Activated effector memory CD4-positive, alpha-beta T cell treated with Interleukin-2 at 50 U/mL for 16 hours (primary cell): ENCODE results near the gene OLIG2.
A peak's percentile ranks its signal among the peaks of the same experiment; 100 is the strongest.

Experiments used
- DNase-seq: peaks from one replicate; pipeline ENCODE4 v3.0.0-alpha.2; 2020

The OLIG2 gene

GRCh38 chr21:33020558-33021100, 5.1 kb upstream of the OLIG2 start:
- no peak for DNase-seq

GRCh38 chr21:33021150-33021549, 4.6 kb upstream of the OLIG2 start:
- DNase-seq = no peak

DNA sequence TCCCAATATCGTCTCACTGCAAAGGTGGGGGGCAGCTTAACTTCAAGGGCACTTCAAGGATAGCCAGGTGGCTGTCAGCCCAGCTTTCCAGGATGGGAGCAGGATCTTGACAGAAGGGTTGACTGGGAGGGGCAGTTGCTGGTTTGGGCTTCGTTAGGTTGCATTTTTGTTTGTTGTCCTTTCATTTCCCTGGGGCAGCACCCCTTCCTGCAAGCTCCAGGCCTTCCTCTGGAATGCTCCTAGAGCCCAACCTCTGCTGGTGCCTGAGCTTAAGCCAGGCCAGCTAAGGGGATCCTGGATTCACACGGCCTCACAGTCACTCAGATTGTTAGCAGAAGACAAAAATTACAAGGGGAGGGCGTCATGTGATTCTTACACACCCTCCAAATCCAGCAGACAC, 4.1 kb upstream of the OLIG2 start:
- DNase-seq = no peak

GRCh38 chr21:33022489-33022827, 3.3 kb upstream of the OLIG2 start:
- DNase-seq = no peak

GRCh38 chr21:33022828-33023573, 2.7 kb upstream of the OLIG2 start:
- DNase-seq = no peak

GRCh38 chr21:33023574-33024200, 2.0 kb upstream of the OLIG2 start:
- DNase-seq = no peak

DNA sequence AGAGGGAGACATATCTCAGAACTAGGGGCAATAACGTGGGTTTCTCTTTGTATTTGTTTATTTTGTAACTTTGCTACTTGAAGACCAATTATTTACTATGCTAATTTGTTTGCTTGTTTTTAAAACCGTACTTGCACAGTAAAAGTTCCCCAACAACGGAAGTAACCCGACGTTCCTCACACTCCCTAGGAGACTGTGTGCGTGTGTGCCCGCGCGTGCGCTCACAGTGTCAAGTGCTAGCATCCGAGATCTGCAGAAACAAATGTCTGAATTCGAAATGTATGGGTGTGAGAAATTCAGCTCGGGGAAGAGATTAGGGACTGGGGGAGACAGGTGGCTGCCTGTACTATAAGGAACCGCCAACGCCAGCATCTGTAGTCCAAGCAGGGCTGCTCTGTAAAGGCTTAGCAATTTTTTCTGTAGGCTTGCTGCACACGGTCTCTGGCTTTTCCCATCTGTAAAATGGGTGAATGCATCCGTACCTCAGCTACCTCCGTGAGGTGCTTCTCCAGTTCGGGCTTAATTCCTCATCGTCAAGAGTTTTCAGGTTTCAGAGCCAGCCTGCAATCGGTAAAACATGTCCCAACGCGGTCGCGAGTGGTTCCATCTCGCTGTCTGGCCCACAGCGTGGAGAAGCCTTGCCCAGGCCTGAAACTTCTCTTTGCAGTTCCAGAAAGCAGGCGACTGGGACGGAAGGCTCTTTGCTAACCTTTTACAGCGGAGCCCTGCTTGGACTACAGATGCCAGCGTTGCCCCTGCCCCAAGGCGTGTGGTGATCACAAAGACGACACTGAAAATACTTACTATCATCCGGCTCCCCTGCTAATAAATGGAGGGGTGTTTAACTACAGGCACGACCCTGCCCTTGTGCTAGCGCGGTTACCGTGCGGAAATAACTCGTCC, 1.3 kb upstream of the OLIG2 start:
- DNase-seq = no peak

- DNase-seq = no peak
Measured at GRCh38 chr21:33025106-33025488, 638 bp upstream of the OLIG2 start.

DNA sequence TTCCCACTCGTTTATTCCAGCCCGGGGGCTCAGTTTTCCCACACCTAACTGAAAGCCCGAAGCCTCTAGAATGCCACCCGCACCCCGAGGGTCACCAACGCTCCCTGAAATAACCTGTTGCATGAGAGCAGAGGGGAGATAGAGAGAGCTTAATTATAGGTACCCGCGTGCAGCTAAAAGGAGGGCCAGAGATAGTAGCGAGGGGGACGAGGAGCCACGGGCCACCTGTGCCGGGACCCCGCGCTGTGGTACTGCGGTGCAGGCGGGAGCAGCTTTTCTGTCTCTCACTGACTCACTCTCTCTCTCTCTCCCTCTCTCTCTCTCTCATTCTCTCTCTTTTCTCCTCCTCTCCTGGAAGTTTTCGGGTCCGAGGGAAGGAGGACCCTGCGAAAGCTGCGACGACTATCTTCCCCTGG, 716 bp downstream of the OLIG2 start:
- no peak for DNase-seq

- no peak for DNase-seq
Measured at GRCh38 chr21:33026878-33027400, 1.2 kb downstream of the OLIG2 start.

DNA sequence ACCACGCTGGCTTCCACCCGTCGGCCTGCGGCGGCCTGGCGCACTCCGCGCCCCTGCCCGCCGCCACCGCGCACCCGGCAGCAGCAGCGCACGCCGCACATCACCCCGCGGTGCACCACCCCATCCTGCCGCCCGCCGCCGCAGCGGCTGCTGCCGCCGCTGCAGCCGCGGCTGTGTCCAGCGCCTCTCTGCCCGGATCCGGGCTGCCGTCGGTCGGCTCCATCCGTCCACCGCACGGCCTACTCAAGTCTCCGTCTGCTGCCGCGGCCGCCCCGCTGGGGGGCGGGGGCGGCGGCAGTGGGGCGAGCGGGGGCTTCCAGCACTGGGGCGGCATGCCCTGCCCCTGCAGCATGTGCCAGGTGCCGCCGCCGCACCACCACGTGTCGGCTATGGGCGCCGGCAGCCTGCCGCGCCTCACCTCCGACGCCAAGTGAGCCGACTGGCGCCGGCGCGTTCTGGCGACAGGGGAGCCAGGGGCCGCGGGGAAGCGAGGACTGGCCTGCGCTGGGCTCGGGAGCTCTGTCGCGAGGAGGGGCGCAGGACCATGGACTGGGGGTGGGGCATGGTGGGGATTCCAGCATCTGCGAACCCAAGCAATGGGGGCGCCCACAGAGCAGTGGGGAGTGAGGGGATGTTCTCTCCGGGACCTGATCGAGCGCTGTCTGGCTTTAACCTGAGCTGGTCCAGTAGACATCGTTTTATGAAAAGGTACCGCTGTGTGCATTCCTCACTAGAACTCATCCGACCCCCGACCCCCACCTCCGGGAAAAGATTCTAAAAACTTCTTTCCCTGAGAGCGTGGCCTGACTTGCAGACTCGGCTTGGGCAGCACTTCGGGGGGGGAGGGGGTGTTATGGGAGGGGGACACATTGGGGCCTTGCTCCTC, 1.9 kb downstream of the OLIG2 start:
- no peak for DNase-seq

DNA sequence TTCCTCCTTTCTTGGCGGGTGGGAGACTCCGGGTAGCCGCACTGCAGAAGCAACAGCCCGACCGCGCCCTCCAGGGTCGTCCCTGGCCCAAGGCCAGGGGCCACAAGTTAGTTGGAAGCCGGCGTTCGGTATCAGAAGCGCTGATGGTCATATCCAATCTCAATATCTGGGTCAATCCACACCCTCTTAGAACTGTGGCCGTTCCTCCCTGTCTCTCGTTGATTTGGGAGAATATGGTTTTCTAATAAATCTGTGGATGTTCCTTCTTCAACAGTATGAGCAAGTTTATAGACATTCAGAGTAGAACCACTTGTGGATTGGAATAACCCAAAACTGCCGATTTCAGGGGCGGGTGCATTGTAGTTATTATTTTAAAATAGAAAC, 2.5 kb downstream of the OLIG2 start:
- DNase-seq = no peak

DNA sequence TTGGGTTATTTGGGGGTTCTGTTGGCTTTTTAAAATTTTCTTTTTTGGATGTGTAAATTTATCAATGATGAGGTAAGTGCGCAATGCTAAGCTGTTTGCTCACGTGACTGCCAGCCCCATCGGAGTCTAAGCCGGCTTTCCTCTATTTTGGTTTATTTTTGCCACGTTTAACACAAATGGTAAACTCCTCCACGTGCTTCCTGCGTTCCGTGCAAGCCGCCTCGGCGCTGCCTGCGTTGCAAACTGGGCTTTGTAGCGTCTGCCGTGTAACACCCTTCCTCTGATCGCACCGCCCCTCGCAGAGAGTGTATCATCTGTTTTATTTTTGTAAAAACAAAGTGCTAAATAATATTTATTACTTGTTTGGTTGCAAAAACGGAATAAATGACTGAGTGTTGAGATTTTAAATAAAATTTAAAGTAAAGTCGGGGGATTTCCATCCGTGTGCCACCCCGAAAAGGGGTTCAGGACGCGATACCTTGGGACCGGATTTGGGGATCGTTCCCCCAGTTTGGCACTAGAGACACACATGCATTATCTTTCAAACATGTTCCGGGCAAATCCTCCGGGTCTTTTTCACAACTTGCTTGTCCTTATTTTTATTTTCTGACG, 3.1 kb downstream of the OLIG2 start:
- DNase-seq = peak; percentile 26

- no peak for DNase-seq
Measured at GRCh38 chr21:33029385-33029921, 3.7 kb downstream of the OLIG2 start.

DNA sequence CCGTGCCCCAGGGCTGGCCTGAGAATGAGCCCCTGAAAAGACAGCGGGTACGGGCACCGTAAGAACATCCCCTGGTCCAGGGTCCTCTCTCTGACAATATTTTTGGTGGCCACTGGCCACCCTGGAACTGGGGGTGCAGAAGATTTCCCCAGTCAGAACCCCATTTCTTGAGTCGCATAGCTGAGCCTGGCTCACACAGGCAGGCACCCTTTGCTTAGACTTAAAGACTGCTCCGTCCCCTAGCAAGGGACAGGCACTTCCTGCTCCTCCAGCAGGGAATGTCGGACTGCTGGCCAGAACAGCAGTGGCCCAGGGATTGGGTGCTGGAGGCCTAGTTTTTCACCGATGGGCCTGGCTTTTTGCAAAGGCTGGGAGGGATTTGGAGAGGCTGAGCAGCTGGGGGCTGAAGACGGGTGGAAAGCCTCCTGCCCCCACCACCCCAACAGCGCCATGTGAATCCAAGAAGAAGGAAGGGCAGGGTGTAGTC, 4.3 kb downstream of the OLIG2 start:
- DNase-seq = no peak

DNA sequence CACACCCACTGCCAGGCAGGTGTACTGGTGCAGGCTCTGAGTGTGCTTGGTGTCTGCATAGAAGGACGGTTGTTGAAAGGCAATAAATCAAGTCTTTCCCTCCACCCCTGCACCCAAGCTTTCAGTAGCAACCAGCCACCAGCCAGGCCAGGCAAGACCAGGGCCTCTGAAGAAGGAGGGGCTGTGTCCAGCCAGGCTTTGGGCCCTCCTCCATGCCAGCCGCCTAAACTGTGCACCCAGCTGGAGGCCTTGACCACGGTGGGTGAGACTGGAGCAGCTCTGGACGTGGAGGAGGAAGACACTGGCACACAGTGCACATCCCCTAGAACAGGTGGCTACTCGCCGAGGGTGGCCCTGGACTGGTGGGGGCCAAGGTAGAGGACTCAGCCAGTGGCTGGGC, 4.9 kb downstream of the OLIG2 start:
- DNase-seq = no peak

DNA sequence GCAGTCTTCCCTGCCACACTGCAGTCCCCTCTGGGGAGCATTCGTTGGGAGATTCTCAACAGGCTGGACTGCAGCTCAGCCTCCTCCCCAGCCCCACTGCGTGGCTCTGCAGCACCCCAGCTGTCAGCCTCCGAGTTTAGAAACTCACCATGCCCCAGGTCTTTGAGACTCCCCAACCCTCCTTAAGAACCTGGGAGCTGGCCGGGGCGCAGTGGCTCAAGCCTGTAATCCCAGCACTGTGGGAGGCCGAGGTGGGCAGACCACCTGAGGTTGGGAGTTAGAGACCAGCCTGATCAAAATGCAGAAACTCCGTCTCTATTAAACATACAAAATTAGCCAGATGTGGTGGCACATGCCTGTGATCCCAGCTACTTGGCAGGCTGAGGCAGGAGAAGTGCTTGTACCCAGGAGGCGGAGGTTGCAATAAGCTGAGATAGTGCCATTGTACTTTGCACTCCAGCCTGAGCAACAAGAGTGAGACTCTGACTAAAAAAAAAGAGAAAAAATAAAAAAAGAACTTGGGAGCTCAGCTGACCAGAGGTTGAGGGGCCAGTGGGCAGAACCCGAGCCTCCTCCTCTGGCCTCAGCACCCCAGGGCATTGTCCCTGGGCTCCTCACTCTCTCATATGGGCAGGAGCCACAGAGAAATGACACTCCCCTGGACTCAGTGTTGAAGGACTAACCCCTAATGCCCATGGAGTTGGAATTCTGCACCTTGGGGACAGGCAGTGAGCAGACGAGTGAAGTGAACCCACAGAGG, 5.6 kb downstream of the OLIG2 start:
- DNase-seq = no peak

DNA sequence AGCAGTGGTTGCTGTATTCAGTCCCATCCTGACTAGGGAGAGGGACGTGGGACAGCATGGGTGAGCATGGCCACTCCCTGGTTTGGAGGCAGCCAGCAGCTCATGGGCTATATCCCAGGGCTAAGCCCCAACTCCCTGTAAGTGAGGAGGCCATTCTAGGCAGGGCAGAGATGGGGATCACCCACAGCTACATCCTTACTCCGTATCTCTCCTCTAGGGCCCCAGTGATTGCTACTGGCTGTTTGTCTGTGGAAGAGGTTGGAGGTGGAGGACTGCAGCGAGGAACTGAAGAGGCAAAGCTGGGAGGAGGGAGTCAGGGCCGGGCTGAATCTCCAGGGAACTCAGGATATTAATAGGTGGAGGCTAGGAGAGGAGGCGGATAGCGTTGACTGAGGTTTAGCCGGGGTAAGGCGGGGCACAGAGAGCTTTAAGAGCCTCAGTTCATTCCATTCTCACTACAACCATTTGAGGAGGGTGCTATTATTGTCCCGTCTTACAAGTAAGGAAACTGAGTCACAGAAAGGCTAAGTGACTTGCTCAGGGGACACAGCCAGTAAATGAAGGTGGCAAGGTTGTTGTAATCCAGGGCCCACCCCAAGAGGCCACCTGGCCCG, 6.8 kb downstream of the OLIG2 start:
- no peak for DNase-seq

- DNase-seq = no peak
Measured at GRCh38 chr21:33033094-33033951, 7.6 kb downstream of the OLIG2 start.
